IMR-90 (cell line): ENCODE data around the gene CFDP1.

Experiments
- MAFK ChIP-seq: IDR thresholded peaks from 2 replicates; pipeline ENCODE4 v1.6.1; 2012; ENCODE audit warnings: low read depth, low read length, improper control_type of control experiment
- MAZ ChIP-seq: IDR thresholded peaks from 2 replicates; pipeline ENCODE4 v1.6.1; 2012; ENCODE audit warnings: low read depth, mild to moderate bottlenecking, low read length, improper control_type of control experiment, moderate library complexity, borderline replicate concordance
- POLR2A ChIP-seq: IDR thresholded peaks from 2 replicates; pipeline ENCODE4 v1.6.1; 2012; ENCODE audit warnings: mild to moderate bottlenecking, low read depth, low read length
- RAD21 ChIP-seq: IDR thresholded peaks from 2 replicates; pipeline ENCODE4 v1.6.1; 2012; ENCODE audit warnings: low read length, improper control_type of control experiment
- RFX5 ChIP-seq: IDR thresholded peaks from 2 replicates; pipeline ENCODE4 v1.8.0; 2012; ENCODE audit warnings: low read depth, mild to moderate bottlenecking, low read length, moderate library complexity
- USF2 ChIP-seq: fragments of 150-350 bp; IDR thresholded peaks from 2 replicates; pipeline ENCODE4 v1.6.1; 2017; ENCODE audit warnings: mild to moderate bottlenecking, antibody characterized with exemption, low read length, low read depth
- TF ChIP-seq, protein P1 (sequence below): conservative IDR thresholded peaks from 2 replicates; pipeline ENCODE4 v1.5.1; 2012; ENCODE audit warnings: mild to moderate bottlenecking, low read depth, low read length, improper control_type of control experiment

- TF ChIP-seq, protein P1, sequence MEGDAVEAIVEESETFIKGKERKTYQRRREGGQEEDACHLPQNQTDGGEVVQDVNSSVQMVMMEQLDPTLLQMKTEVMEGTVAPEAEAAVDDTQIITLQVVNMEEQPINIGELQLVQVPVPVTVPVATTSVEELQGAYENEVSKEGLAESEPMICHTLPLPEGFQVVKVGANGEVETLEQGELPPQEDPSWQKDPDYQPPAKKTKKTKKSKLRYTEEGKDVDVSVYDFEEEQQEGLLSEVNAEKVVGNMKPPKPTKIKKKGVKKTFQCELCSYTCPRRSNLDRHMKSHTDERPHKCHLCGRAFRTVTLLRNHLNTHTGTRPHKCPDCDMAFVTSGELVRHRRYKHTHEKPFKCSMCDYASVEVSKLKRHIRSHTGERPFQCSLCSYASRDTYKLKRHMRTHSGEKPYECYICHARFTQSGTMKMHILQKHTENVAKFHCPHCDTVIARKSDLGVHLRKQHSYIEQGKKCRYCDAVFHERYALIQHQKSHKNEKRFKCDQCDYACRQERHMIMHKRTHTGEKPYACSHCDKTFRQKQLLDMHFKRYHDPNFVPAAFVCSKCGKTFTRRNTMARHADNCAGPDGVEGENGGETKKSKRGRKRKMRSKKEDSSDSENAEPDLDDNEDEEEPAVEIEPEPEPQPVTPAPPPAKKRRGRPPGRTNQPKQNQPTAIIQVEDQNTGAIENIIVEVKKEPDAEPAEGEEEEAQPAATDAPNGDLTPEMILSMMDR = no peak
- TF ChIP-seq POLR2A (no peak), USF2 (no peak), MAZ (no peak), MAFK (no peak), RFX5 (no peak), RAD21 (no peak)
Measured at GRCh38 chr16:75382611-75383010, 50.7 kb downstream of the CFDP1 start.
